Stimulated activated CD4-positive, alpha-beta T cell treated with anti-CD3 and anti-CD28 coated beads, Interleukin-1b, Interleukin-23, amount 100 ng/mL, for 24 hours (primary cell): ENCODE measurements around the gene LRP6.
"Not testable (repeated sequence)": the region's sequence is repeated elsewhere in the genome, so short reads cannot be mapped to it uniquely, and the experiment has no call there.

Experiments used
- DNase-seq, 4 experiments: peaks; one replicate each; pipeline ENCODE4 v3.0.0-alpha.2; 2020; ENCODE audit warnings: low read depth in 4 of 4, low spot score in 1 of 4

Gene LRP6

GRCh38 chr12:12266873-12267741 lies at the start of gene LRP6:
LRP6 (minus strand) TSS chr12:12267044; CDS start chr12:12266735, 309 bp downstream.
- DNase-seq: peak; percentile 42 to 73 (median 66)

- no peak for DNase-seq
Measured at GRCh38 chr12:12315838-12316237, 49.0 kb upstream of the LRP6 start.

GRCh38 chr12:12310695-12311094 lies 43.9 kb upstream of the LRP6 start:
- DNase-seq: not testable (repeated sequence)

- no peak for DNase-seq
Measured at GRCh38 chr12:12305568-12306300, 38.9 kb upstream of the LRP6 start.

GRCh38 chr12:12302976-12303375 lies 36.1 kb upstream of the LRP6 start:
- DNase-seq: no peak

GRCh38 chr12:12301122-12301521 lies 34.3 kb upstream of the LRP6 start:
- DNase-seq: no peak

- DNase-seq: no peak
Measured at GRCh38 chr12:12297201-12297830, 30.5 kb upstream of the LRP6 start.

GRCh38 chr12:12294215-12295005 lies 27.6 kb upstream of the LRP6 start:
- no peak for DNase-seq

- no peak for DNase-seq
Measured at GRCh38 chr12:12290206-12290605, 23.4 kb upstream of the LRP6 start.

GRCh38 chr12:12286441-12286840 lies 19.6 kb upstream of the LRP6 start:
- no peak for DNase-seq

- no peak for DNase-seq
Measured at GRCh38 chr12:12282761-12283425, 16.0 kb upstream of the LRP6 start.

- DNase-seq: no peak
Measured at GRCh38 chr12:12282202-12282601, 15.4 kb upstream of the LRP6 start.

- DNase-seq: no peak
Measured at GRCh38 chr12:12281134-12281533, 14.3 kb upstream of the LRP6 start.

- DNase-seq: no peak
Measured at GRCh38 chr12:12278899-12279298, 12.1 kb upstream of the LRP6 start.

- DNase-seq: no peak
Measured at GRCh38 chr12:12275874-12276273, 9.0 kb upstream of the LRP6 start.

- no peak for DNase-seq
Measured at GRCh38 chr12:12273291-12273957, 6.6 kb upstream of the LRP6 start.

GRCh38 chr12:12272869-12273268 lies 6.0 kb upstream of the LRP6 start:
- DNase-seq: no peak

GRCh38 chr12:12270226-12270625 lies 3.4 kb upstream of the LRP6 start:
- DNase-seq: no peak

GRCh38 chr12:12267742-12268200 lies 927 bp upstream of the LRP6 start:
- no peak for DNase-seq

GRCh38 chr12:12266389-12266872 lies 413 bp downstream of the LRP6 start:
- no peak for DNase-seq
